Panc1 (cell line): ENCODE measurements around the gene FAM162A.

ENCODE experiments used
- POLR2AphosphoS5 ChIP-seq: IDR thresholded peaks from 2 replicates; pipeline ENCODE4 v1.6.1; 2012; ENCODE audit warnings: mild to moderate bottlenecking, low read depth, low read length, moderate library complexity
- SIN3A ChIP-seq: IDR thresholded peaks from 2 replicates; pipeline ENCODE4 v1.6.1; 2012; ENCODE audit warnings: low read depth, mild to moderate bottlenecking, low read length, moderate library complexity, borderline replicate concordance; ENCODE audit not compliant: insufficient read depth
- TCF7L2 ChIP-seq: IDR thresholded peaks from 2 replicates; pipeline ENCODE4 v1.6.1; 2011; ENCODE audit warnings: mild to moderate bottlenecking, low read depth, low read length, inconsistent platforms
- TF ChIP-seq, protein P1 (sequence below): fragments of 450-650 bp; IDR thresholded peaks from 2 replicates; pipeline ENCODE4 v1.5.1; 2017; ENCODE audit warnings: mild to moderate bottlenecking
- TF ChIP-seq, protein P2 (sequence below), 2 experiments: IDR thresholded peaks; 2 replicates each; pipeline ENCODE4 v1.6.1; 2011 to 2012; ENCODE audit warnings: low read depth in 2 of 2, control low read depth in 1 of 2, low read length in 1 of 2, mild to moderate bottlenecking in 1 of 2, moderate library complexity in 1 of 2; ENCODE audit not compliant: insufficient read depth in 1 of 2

DNA sequence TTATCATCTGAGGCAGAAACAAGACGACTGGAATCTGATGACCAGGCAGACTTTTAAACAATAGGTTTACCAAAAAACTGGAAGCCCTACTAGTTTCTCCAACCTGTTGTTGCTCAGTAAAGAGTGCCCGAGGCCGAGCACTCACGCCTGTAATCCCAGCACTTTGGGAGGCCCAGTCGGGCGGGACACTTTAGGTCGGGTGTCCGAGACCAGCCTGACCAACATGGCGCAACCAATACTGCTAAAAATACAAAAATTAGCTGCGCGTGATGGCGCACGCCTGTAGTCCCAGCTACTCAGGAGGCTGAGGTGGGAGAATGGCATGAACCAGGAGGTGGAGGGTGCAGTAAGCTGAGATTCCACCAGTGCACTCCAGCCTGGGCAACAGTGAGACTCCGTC, 33.0 kb downstream of the FAM162A start:
- TF ChIP-seq, protein P1, sequence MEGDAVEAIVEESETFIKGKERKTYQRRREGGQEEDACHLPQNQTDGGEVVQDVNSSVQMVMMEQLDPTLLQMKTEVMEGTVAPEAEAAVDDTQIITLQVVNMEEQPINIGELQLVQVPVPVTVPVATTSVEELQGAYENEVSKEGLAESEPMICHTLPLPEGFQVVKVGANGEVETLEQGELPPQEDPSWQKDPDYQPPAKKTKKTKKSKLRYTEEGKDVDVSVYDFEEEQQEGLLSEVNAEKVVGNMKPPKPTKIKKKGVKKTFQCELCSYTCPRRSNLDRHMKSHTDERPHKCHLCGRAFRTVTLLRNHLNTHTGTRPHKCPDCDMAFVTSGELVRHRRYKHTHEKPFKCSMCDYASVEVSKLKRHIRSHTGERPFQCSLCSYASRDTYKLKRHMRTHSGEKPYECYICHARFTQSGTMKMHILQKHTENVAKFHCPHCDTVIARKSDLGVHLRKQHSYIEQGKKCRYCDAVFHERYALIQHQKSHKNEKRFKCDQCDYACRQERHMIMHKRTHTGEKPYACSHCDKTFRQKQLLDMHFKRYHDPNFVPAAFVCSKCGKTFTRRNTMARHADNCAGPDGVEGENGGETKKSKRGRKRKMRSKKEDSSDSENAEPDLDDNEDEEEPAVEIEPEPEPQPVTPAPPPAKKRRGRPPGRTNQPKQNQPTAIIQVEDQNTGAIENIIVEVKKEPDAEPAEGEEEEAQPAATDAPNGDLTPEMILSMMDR, result no peak
- TF ChIP-seq, protein P2, sequence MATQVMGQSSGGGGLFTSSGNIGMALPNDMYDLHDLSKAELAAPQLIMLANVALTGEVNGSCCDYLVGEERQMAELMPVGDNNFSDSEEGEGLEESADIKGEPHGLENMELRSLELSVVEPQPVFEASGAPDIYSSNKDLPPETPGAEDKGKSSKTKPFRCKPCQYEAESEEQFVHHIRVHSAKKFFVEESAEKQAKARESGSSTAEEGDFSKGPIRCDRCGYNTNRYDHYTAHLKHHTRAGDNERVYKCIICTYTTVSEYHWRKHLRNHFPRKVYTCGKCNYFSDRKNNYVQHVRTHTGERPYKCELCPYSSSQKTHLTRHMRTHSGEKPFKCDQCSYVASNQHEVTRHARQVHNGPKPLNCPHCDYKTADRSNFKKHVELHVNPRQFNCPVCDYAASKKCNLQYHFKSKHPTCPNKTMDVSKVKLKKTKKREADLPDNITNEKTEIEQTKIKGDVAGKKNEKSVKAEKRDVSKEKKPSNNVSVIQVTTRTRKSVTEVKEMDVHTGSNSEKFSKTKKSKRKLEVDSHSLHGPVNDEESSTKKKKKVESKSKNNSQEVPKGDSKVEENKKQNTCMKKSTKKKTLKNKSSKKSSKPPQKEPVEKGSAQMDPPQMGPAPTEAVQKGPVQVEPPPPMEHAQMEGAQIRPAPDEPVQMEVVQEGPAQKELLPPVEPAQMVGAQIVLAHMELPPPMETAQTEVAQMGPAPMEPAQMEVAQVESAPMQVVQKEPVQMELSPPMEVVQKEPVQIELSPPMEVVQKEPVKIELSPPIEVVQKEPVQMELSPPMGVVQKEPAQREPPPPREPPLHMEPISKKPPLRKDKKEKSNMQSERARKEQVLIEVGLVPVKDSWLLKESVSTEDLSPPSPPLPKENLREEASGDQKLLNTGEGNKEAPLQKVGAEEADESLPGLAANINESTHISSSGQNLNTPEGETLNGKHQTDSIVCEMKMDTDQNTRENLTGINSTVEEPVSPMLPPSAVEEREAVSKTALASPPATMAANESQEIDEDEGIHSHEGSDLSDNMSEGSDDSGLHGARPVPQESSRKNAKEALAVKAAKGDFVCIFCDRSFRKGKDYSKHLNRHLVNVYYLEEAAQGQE (IDR thresholded peaks at IDR 0.05; ENCODE audit: insufficient read depth in 1 of 2, low read depth in 2 of 2, low read length in 1 of 2), result no peak
- TF ChIP-seq POLR2AphosphoS5 (no peak), SIN3A (no peak), TCF7L2 (no peak)
